RWPE2 (cell line): ENCODE data around the gene COQ8B.

Source experiments
- ATAC-seq: fragments of 200-7000 bp; cut with Tn5 transposase; 3 replicates; pipeline ENCODE4 v1.9.1; 2021; ENCODE audit warnings: low read depth
- DNase-seq: peaks from one replicate; pipeline ENCODE4 v3.0.0-alpha.2; 2020; ENCODE audit warnings: low spot score
- H3K27ac ChIP-seq: fragments of 450-650 bp; 2 replicates; pipeline ENCODE4 v1.5.1; 2017; ENCODE audit warnings: mild to moderate bottlenecking; ENCODE audit not compliant: poor library complexity, severe bottlenecking
- H3K27me3 ChIP-seq: fragments of 250-450 bp; sonication (Bioruptor Pico); 2 replicates; pipeline ENCODE4 v1.5.1; 2021; ENCODE audit warnings: mild to moderate bottlenecking, moderate library complexity; ENCODE audit not compliant: insufficient read depth, poor library complexity, severe bottlenecking
- H3K36me3 ChIP-seq: fragments of 250-450 bp; sonication (Bioruptor Pico); 2 replicates; pipeline ENCODE4 v1.5.1; 2020; ENCODE audit warnings: low read depth, mild to moderate bottlenecking, moderate library complexity
- H3K4me1 ChIP-seq: fragments of 250-450 bp; sonication (Bioruptor Pico); 2 replicates; pipeline ENCODE4 v1.5.1; 2021; ENCODE audit warnings: mild to moderate bottlenecking, moderate library complexity; ENCODE audit not compliant: insufficient read depth, poor library complexity, severe bottlenecking
- H3K4me3 ChIP-seq: fragments of 250-450 bp; sonication (Bioruptor Pico); 2 replicates; pipeline ENCODE4 v1.5.1; 2021; ENCODE audit warnings: mild to moderate bottlenecking, moderate library complexity; ENCODE audit not compliant: severe bottlenecking
- H3K9me3 ChIP-seq: fragments of 250-450 bp; sonication (Bioruptor Pico); 2 replicates; pipeline ENCODE4 v1.5.1; 2021; ENCODE audit warnings: mild to moderate bottlenecking, moderate library complexity; ENCODE audit not compliant: severe bottlenecking
- TF ChIP-seq, protein P1 (sequence below): fragments of 450-650 bp; IDR thresholded peaks from one replicate; pipeline ENCODE4 v1.5.1; 2017; ENCODE audit warnings: mild to moderate bottlenecking, moderate library complexity; ENCODE audit not compliant: poor library complexity, severe bottlenecking

Gene COQ8B

DNA sequence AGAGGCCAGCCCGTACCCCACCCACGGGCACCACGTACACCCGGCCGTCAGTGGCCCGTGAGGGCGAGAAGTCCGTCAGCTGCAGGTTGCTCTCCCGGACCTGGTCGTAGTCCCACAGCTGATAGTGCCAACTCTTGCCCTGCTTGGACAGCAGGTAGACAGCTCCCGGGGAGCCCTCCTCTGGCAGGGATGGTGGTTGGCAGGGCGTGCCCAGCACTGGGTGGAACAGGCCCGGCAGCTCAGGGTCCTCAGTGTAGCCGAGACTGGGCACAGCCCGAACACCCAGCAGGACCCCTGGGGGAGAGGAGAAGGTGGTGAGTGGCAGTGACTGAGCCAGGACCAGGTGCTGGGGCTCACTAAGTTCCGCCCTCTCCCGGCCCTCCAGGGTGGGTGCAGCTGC, 25.8 kb upstream of the COQ8B start:
- no peak for DNase-seq
- TF ChIP-seq, protein P1, sequence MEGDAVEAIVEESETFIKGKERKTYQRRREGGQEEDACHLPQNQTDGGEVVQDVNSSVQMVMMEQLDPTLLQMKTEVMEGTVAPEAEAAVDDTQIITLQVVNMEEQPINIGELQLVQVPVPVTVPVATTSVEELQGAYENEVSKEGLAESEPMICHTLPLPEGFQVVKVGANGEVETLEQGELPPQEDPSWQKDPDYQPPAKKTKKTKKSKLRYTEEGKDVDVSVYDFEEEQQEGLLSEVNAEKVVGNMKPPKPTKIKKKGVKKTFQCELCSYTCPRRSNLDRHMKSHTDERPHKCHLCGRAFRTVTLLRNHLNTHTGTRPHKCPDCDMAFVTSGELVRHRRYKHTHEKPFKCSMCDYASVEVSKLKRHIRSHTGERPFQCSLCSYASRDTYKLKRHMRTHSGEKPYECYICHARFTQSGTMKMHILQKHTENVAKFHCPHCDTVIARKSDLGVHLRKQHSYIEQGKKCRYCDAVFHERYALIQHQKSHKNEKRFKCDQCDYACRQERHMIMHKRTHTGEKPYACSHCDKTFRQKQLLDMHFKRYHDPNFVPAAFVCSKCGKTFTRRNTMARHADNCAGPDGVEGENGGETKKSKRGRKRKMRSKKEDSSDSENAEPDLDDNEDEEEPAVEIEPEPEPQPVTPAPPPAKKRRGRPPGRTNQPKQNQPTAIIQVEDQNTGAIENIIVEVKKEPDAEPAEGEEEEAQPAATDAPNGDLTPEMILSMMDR = no peak
- Histone ChIP-seq H3K27me3 (no peaks in the 10 kb centered on the region), H3K9me3 (no peaks in the 10 kb centered on the region), H3K4me1 (no peaks in the 10 kb centered on the region), H3K36me3 (peaks cover 23% of the 10 kb centered on the region), H3K4me3 (no peak overlapping the region), H3K27ac (no peak overlapping the region)
- ATAC-seq = no peak

DNA sequence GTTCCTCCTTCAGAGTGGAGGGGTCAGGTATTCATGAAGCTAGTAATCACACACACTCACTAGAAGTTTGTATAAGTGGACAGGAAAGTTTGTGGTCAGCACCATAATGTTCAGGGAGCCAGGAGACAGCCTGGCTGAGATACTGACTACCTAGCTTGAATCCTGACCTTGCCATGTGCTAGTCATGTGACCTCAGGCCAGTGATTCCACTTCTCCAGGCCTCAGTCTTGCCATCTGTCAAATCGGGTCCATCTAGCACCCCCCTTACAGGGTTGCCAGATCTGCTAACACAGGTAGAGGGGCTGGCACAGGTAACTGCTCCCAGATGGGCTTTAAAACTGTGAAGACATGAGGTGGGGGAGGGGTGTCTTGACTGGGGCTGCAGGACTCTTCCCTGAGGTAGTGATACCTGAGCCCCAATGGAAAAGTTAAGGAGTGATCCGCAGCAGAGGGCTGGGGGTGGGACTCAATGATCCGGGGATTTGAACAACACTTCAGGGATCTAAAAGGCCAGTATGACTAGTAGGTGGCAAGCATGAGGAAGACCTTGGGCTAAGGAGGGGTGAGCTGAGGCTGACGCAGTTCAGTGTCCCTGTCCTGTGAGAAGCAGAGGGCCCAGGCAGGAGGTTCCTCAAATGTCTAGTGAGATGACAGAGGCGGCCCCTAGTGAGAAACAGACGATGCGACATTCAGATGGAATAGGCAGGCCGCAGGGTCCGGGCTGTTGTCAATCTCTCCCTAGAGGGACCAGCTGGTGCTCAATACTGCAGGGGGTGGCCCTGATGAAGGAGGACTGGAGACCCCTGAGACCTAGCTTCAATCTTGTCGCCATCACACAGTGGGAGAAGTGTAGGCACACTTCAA, 25.1 kb upstream of the COQ8B start:
- TF ChIP-seq, protein P1 = peak; percentile 6
- Histone ChIP-seq H3K4me1 (no peaks in the 10 kb centered on the region), H3K27me3 (no peaks in the 10 kb centered on the region), H3K4me3 (no peak overlapping the region), H3K27ac (no peak overlapping the region), H3K9me3 (no peaks in the 10 kb centered on the region), H3K36me3 (peaks cover 30% of the 10 kb centered on the region)
- DNase-seq (no peak), ATAC-seq (no peak)

DNA sequence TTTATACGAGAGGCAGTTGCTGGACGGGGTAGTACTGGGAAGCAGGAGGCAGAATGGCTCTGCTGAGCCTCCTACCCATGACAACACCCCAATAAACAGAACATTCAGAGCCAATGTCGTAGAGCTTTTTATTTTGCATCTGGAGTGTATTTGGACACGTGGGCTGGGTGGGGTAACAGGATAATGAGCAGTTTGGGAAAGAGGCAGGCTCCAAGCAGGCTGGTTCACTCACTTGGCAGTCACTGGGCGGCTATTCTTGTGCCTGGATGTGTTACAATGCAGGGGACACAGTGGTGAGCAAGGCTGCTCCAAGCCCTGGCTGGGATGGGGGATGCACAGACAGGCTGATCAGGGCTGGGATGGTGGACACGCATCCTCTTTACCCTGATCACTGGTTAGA, 24.1 kb upstream of the COQ8B start:
- Histone ChIP-seq H3K27ac (no peak overlapping the region), H3K9me3 (no peaks in the 10 kb centered on the region), H3K4me3 (no peak overlapping the region), H3K36me3 (peaks cover 37% of the 10 kb centered on the region), H3K27me3 (no peaks in the 10 kb centered on the region), H3K4me1 (no peaks in the 10 kb centered on the region)
- DNase-seq (no peak), ATAC-seq (peak; percentile 6; the same call in 1 of the 3 replicates)
- TF ChIP-seq, protein P1 = no peak

DNA sequence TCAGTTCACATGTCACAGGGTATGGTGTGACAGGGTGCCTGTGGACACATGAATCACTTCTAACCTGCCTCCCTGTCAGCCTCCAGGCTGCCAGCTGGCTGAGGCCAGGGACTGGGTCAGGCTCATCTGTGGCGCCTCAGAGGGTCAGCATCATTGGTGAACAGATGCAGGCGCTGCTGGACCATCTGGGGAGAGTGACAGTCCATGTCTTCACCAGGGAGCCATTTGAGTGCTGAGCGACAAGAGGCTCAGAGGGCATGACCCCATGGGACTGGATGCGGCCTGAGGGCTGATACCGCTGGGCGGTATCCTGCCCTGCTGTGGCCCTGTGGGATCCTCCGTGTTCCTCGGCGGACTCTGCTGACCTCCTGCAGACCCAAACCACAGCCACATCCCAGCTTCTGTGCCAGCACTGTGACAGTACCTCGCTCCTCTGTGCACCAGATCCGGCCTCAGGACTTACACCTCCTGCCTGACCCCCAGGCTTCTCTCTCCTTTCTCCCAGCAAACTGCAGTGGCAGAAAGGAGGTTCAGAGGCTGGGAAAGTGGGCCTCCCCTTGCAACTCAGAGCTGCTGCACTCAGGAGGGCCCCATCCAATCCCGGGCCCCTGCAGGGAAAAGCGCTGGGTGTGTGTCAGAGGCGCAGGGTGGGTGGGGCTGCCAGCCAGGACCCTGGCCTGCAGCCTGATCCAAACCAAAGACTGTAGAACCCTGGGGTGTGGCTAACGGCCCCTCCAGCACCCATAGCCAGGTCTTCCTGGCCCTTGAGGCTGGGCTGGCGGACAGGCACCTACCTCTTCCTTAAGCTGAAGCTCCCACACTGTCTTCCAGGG, 23.4 kb upstream of the COQ8B start:
- DNase-seq = no peak
- Histone ChIP-seq H3K9me3 (no peaks in the 10 kb centered on the region), H3K27ac (no peak overlapping the region), H3K4me3 (no peak overlapping the region), H3K27me3 (no peaks in the 10 kb centered on the region), H3K4me1 (no peaks in the 10 kb centered on the region), H3K36me3 (peaks cover 43% of the 10 kb centered on the region)
- no peak; the same call in 2 of the 3 replicates for ATAC-seq
- TF ChIP-seq, protein P1 = no peak
